Gastrocnemius medialis (tissue), 4 donors: ENCODE results near the gene RASGEF1C.

ENCODE experiments used
- POLR2A ChIP-seq, 2 donors: fragments of 450-650 bp; IDR thresholded peaks; one replicate each; pipeline ENCODE4 v1.6.1; 2017; ENCODE audit warnings: antibody characterized with exemption in 2 of 2, mild to moderate bottlenecking in 2 of 2, moderate library complexity in 2 of 2
- TF ChIP-seq, protein P1 (sequence below), 5 experiments: fragments of 450-650 bp in 3 of 5; fragments of 200-600 bp in 2 of 5; sonication (generic) in 2 of 5; IDR thresholded peaks in 4 of 5; conservative IDR thresholded peaks in 1 of 5; 1 replicate in 4 of 5; 2 replicates in 1 of 5; pipeline ENCODE4 v1.5.1; 2016 to 2019; ENCODE audit warnings: antibody characterized with exemption in 5 of 5, mild to moderate bottlenecking in 3 of 5, moderate library complexity in 3 of 5

DNA sequence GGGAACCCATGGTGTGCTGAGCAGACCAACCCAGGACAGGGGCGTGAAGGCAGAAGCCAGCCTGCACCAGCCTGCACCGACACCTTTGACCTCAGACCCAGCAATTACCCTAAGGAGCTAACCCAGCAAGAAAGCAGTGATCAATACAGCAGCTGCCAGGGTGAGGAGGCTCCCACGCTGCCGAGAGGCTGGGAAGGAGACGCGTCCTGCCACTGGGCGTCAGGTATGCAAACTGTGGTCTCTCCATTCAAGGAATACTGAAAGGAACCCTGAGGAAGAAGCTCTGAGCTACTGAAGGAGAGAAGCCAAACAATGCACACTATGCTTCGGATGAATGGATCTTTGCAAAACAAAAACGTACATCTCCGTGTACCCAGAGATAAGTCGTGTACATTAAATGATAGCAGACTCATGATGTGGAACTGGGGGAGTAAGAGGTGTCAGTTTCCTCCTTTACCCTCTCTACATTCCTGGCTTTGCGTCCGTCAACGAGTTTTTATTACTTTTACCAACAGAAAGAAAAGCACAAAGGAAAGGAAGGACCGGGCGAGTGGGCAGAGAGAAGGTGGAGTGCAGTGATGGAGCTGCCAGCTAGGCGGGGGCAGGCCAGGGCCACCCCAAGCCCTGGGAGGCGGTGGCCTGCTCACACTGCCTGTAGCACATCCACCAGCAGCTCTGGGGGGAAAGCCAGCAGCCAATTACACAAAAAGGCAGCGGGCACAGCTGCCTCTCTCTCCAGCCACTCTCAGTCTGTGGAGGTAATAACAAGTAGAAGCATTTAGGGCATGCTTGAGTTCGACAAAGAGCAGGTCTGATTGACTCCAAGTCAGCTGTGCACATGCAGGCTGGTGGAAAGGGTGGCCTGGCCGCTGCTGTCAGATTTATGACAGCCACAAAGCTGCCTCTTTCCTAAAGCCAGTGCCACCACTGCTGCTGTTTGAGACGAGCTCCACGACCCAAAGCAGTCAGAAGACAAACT is 29.3 kb downstream of the RASGEF1C start:
- TF ChIP-seq, protein P1, sequence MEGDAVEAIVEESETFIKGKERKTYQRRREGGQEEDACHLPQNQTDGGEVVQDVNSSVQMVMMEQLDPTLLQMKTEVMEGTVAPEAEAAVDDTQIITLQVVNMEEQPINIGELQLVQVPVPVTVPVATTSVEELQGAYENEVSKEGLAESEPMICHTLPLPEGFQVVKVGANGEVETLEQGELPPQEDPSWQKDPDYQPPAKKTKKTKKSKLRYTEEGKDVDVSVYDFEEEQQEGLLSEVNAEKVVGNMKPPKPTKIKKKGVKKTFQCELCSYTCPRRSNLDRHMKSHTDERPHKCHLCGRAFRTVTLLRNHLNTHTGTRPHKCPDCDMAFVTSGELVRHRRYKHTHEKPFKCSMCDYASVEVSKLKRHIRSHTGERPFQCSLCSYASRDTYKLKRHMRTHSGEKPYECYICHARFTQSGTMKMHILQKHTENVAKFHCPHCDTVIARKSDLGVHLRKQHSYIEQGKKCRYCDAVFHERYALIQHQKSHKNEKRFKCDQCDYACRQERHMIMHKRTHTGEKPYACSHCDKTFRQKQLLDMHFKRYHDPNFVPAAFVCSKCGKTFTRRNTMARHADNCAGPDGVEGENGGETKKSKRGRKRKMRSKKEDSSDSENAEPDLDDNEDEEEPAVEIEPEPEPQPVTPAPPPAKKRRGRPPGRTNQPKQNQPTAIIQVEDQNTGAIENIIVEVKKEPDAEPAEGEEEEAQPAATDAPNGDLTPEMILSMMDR (IDR thresholded peaks at IDR 0.05 in 4 of 5, conservative IDR thresholded peaks at IDR 0.05 in 1 of 5) = no peak
- TF ChIP-seq POLR2A (IDR thresholded peaks at IDR 0.05) = no peak
